NCI-H748 (cell line): ENCODE results near the gene SSR2.

Source experiments
- DNase-seq: peaks from one replicate; lab custom pipeline; 2025; ENCODE audit not compliant: unreplicated experiment; lab: John Stamatoyannopoulos, UW

SSR2 gene

GRCh38 chr1:156020293-156021092 lies at the start of gene SSR2:
Gene SSR2, minus strand, starts transcription at chr1:156020951. Its CDS starts 784 bp downstream, at chr1:156020167.
- peak; percentile 95 for DNase-seq

- no peak for DNase-seq
Observed at GRCh38 chr1:156070548-156070947, 49.8 kb upstream of the SSR2 start.

- DNase-seq = no peak
Observed at GRCh38 chr1:156069490-156070455, 49.0 kb upstream of the SSR2 start.

GRCh38 chr1:156067262-156067661 lies 46.5 kb upstream of the SSR2 start:
- no peak for DNase-seq

GRCh38 chr1:156065871-156066270 lies 45.1 kb upstream of the SSR2 start:
- no peak for DNase-seq

- DNase-seq = no peak
Observed at GRCh38 chr1:156065212-156065611, 44.5 kb upstream of the SSR2 start.

GRCh38 chr1:156064615-156065014 lies 43.9 kb upstream of the SSR2 start:
- no peak for DNase-seq

GRCh38 chr1:156063997-156064285 lies 43.2 kb upstream of the SSR2 start:
- DNase-seq = no peak

- DNase-seq = no peak
Observed at GRCh38 chr1:156062189-156062588, 41.4 kb upstream of the SSR2 start.

- peak; percentile 59 for DNase-seq
Observed at GRCh38 chr1:156060937-156061636, 40.3 kb upstream of the SSR2 start, which contains the start of gene RAB25. Gene RAB25, plus strand, starts transcription at chr1:156061160. Its CDS starts 241 bp downstream, at chr1:156061401.

- no peak for DNase-seq
Observed at GRCh38 chr1:156056326-156056849, 35.6 kb upstream of the SSR2 start.

GRCh38 chr1:156055281-156056048 lies 34.7 kb upstream of the SSR2 start:
- DNase-seq = no peak

GRCh38 chr1:156054500-156055280 lies 33.9 kb upstream of the SSR2 start, which contains the start of gene LAMTOR2:
Gene LAMTOR2, plus strand, starts transcription at chr1:156054782. Its CDS starts 108 bp downstream, at chr1:156054890.
- peak; percentile 99 for DNase-seq

- peak; percentile 91 for DNase-seq
Observed at GRCh38 chr1:156053768-156054499, 33.2 kb upstream of the SSR2 start, which contains the start of gene UBQLN4. Gene UBQLN4, minus strand, starts transcription at chr1:156053798. Its CDS starts 97 bp downstream, at chr1:156053701.

GRCh38 chr1:156052862-156053767 lies 32.4 kb upstream of the SSR2 start:
- DNase-seq = peak; percentile 71

- DNase-seq = no peak
Observed at GRCh38 chr1:156051011-156051725, 30.4 kb upstream of the SSR2 start.

- DNase-seq = no peak
Observed at GRCh38 chr1:156050376-156050775, 29.6 kb upstream of the SSR2 start.
